HepG2 (cell line): Measurements from ENCODE around the gene YY1. TPM values are rescaled to one million over a fixed set of nuclear protein-coding genes. Genes with fewer than 3 reads are reported as not detected.
A peak's percentile ranks its signal among the peaks of the same experiment; 100 is the strongest.

Experiments used
- ARNT ChIP-seq: fragments of 450-650 bp; IDR thresholded peaks from 2 replicates; pipeline ENCODE4 v1.6.1; 2017
- CREB1 ChIP-seq, 2 experiments: fragments of 450-650 bp in 1 of 2; IDR thresholded peaks; 2 replicates each; pipeline ENCODE4 v1.6.1; 2016 to 2017; ENCODE audit warnings: control low read depth in 1 of 2, mild to moderate bottlenecking in 1 of 2, missing compliant biosample characterization in 1 of 2, missing genetic modification characterization in 1 of 2
- GTF3A ChIP-seq: sonication (generic); formaldehyde crosslinking; conservative IDR thresholded peaks from 2 replicates; pipeline ENCODE4 v1.4.0; 2020; ENCODE audit warnings: mild to moderate bottlenecking, missing genetic modification reagents
- HOXA7 ChIP-seq: sonication (generic); formaldehyde crosslinking; IDR thresholded peaks from 2 replicates; pipeline ENCODE4 v1.8.1; 2022; ENCODE audit warnings: mild to moderate bottlenecking, missing genetic modification reagents, moderate library complexity
- MAF1 ChIP-seq: sonication (generic); formaldehyde crosslinking; IDR thresholded peaks from 2 replicates; pipeline ENCODE4 v1.5.0; 2020; ENCODE audit warnings: missing genetic modification reagents, borderline replicate concordance
- MAFK ChIP-seq, 2 experiments: IDR thresholded peaks in 1 of 2; conservative IDR thresholded peaks in 1 of 2; 2 replicates each; pipeline ENCODE4 v1.6.1; 2011; ENCODE audit warnings: improper control_type of control experiment in 2 of 2, low read length in 2 of 2
- MXD4 ChIP-seq: IDR thresholded peaks from 2 replicates; pipeline ENCODE4 v1.6.1; 2016; ENCODE audit warnings: mild to moderate bottlenecking, missing biosample characterization, missing genetic modification reagents
- NFRKB ChIP-seq: fragments of 450-650 bp; IDR thresholded peaks from 2 replicates; pipeline ENCODE4 v1.6.1; 2017
- RAD51 ChIP-seq: fragments of 450-650 bp; IDR thresholded peaks from 2 replicates; pipeline ENCODE4 v1.6.1; 2016; ENCODE audit warnings: borderline replicate concordance
- SIX4 ChIP-seq: sonication (generic); formaldehyde crosslinking; IDR thresholded peaks from 2 replicates; pipeline ENCODE4 v1.4.0; 2020; ENCODE audit warnings: missing genetic modification reagents
- SMC3 ChIP-seq: IDR thresholded peaks from 2 replicates; pipeline ENCODE4 v1.6.1; 2011; ENCODE audit warnings: low read length, improper control_type of control experiment
- SPEN ChIP-seq: sonication (generic); formaldehyde crosslinking; IDR thresholded peaks from 2 replicates; pipeline ENCODE4 v1.5.1; 2020; ENCODE audit warnings: low read depth, mild to moderate bottlenecking, missing genetic modification reagents
- ZFYVE20 ChIP-seq: sonication (generic); formaldehyde crosslinking; IDR thresholded peaks from 2 replicates; pipeline ENCODE4 v1.8.0; 2023; ENCODE audit warnings: low read depth, mild to moderate bottlenecking, moderate library complexity, missing genetic modification reagents, borderline replicate concordance
- ZNF234 ChIP-seq: sonication (generic); formaldehyde crosslinking; conservative IDR thresholded peaks from 2 replicates; pipeline ENCODE4 v1.5.1; 2020; ENCODE audit warnings: mild to moderate bottlenecking, missing genetic modification reagents
- ZNF572 ChIP-seq: sonication (generic); formaldehyde crosslinking; IDR thresholded peaks from 2 replicates; pipeline ENCODE4 v1.5.1; 2020; ENCODE audit warnings: mild to moderate bottlenecking, missing genetic modification reagents
- ZNF678 ChIP-seq: sonication (generic); formaldehyde crosslinking; IDR thresholded peaks from 2 replicates; pipeline ENCODE4 v1.4.0; 2020; ENCODE audit warnings: mild to moderate bottlenecking, missing genetic modification reagents
- ZNF782 ChIP-seq: sonication (generic); formaldehyde crosslinking; IDR thresholded peaks from 2 replicates; pipeline ENCODE4 v1.4.0; 2020; ENCODE audit warnings: missing genetic modification reagents, mild to moderate bottlenecking, borderline replicate concordance
- ZSCAN12 ChIP-seq: sonication (generic); formaldehyde crosslinking; IDR thresholded peaks from 2 replicates; pipeline ENCODE4 v1.9.0; 2021; ENCODE audit warnings: mild to moderate bottlenecking, missing genetic modification reagents
- polyA plus RNA-seq, 8 experiments: library from polyadenylated mRNA; depleted of rRNA in 3 of 8; stranded (reverse) in 7 of 8; unstranded in 1 of 8; fragments of >200 nt; fragmentation: Illumina TruSeq in 4 of 8; extraction: Trizol in 4 of 8; gene quantifications; 2 replicates each; pipeline versions ENCODE4 v1.2.1 to v1.2.3, GENCODE V29; 2011 to 2016; ENCODE audit warnings: low read depth in 4 of 8, missing spikeins in 1 of 8, mixed read lengths in 1 of 8; ENCODE audit not compliant: insufficient read depth in 1 of 8
- total RNA-seq, 5 experiments: library from RNA; depleted of rRNA; stranded (reverse); fragments of >200 nt; fragmentation: Illumina TruSeq; extraction: Trizol; gene quantifications; 2 replicates each; pipeline ENCODE4 v1.2.3, GENCODE V29; 2016; ENCODE audit warnings: low read depth in 1 of 5
- TF ChIP-seq, protein P1 (sequence below): sonication (generic); formaldehyde crosslinking; IDR thresholded peaks from 2 replicates; pipeline ENCODE4 v1.5.1; 2020; ENCODE audit warnings: missing genetic modification reagents, mild to moderate bottlenecking, borderline replicate concordance
- TF ChIP-seq, protein P2 (sequence below): sonication (generic); formaldehyde crosslinking; IDR thresholded peaks from 2 replicates; pipeline ENCODE4 v1.4.0; 2020; ENCODE audit warnings: missing genetic modification reagents, mild to moderate bottlenecking, borderline replicate concordance
- TF ChIP-seq, protein P3 (sequence below): sonication (generic); formaldehyde crosslinking; IDR thresholded peaks from 2 replicates; pipeline ENCODE4 v1.8.1; 2023; ENCODE audit warnings: mild to moderate bottlenecking, missing genetic modification reagents
- TF ChIP-seq, protein P4 (sequence below): sonication (generic); formaldehyde crosslinking; IDR thresholded peaks from 2 replicates; pipeline ENCODE4 v1.5.0; 2020; ENCODE audit warnings: missing genetic modification reagents

YY1 gene
- total and polyA plus RNA-seq, 2 of the 13 experiments (the other 11 are each of a cell fraction or from before 2014, with no cell fraction given) = 29.4 to 68.1 TPM

DNA sequence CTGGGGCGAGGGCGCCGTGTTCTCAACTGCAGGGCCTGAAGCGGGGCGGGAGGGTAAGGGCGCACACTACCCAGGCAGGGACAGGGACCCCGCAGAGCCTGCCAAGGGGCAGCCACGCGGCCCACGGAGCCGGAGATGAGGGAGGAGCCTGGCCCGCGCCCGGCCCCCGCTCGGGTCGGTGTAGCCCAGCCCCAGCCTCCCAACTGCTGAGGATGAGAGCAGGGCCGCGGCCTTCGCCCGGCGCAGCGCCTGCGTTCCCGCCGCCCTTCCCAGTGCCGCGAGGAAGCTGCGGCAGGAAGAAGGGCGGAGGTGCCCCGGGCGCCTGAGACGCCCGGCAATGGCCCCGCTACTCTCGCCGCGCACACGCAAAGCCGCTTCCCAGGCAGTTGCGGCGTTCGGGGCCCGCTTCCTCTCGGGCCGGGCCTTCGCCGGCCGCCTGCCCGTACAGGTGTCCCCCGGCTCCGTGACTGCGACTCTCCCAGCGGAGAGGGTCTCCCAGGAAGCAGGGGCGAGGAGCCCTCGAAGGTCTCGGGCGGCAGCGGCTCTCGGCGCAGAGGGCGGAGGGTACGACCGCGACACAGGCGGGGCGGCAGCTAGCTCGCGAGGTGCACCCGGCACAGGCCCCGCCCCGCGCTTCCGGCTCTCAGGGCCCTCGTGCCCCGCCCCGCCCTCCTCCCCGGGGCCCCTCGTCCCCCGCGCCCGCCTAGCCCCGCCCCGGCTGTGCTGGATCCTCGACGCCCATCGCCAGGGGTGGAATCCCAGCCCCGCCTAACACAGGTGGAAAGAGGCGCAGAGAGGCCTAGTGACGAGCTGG is 24.8 kb upstream of the YY1 start (continued):
- TF ChIP-seq, protein P1, sequence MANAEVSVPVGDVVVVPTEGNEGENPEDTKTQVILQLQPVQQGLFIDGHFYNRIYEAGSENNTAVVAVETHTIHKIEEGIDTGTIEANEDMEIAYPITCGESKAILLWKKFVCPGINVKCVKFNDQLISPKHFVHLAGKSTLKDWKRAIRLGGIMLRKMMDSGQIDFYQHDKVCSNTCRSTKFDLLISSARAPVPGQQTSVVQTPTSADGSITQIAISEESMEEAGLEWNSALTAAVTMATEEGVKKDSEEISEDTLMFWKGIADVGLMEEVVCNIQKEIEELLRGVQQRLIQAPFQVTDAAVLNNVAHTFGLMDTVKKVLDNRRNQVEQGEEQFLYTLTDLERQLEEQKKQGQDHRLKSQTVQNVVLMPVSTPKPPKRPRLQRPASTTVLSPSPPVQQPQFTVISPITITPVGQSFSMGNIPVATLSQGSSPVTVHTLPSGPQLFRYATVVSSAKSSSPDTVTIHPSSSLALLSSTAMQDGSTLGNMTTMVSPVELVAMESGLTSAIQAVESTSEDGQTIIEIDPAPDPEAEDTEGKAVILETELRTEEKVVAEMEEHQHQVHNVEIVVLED (CRISPR knock-in tag) = peak; percentile 44; the same call in 1 of the 2 replicates
- no peak for TF ChIP-seq ARNT
- TF ChIP-seq, protein P2, sequence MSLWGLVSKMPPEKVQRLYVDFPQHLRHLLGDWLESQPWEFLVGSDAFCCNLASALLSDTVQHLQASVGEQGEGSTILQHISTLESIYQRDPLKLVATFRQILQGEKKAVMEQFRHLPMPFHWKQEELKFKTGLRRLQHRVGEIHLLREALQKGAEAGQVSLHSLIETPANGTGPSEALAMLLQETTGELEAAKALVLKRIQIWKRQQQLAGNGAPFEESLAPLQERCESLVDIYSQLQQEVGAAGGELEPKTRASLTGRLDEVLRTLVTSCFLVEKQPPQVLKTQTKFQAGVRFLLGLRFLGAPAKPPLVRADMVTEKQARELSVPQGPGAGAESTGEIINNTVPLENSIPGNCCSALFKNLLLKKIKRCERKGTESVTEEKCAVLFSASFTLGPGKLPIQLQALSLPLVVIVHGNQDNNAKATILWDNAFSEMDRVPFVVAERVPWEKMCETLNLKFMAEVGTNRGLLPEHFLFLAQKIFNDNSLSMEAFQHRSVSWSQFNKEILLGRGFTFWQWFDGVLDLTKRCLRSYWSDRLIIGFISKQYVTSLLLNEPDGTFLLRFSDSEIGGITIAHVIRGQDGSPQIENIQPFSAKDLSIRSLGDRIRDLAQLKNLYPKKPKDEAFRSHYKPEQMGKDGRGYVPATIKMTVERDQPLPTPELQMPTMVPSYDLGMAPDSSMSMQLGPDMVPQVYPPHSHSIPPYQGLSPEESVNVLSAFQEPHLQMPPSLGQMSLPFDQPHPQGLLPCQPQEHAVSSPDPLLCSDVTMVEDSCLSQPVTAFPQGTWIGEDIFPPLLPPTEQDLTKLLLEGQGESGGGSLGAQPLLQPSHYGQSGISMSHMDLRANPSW = no peak
- TF ChIP-seq ZNF572 (CRISPR knock-in tag) = no peak
- no peak; the same call in 1 of the 2 replicates for TF ChIP-seq SIX4 (CRISPR knock-in tag)
- peak; percentile 72 for TF ChIP-seq SPEN (CRISPR knock-in tag)
- TF ChIP-seq ZNF782 (CRISPR knock-in tag) = 0 out of 2 replicates have a peak, but pooled peaks have one; percentile 76
- TF ChIP-seq CREB1 (IDR thresholded peaks at IDR 0.05) = no peak
- no peak for TF ChIP-seq CREB1 (CRISPR knock-in tag; IDR thresholded peaks at IDR 0.05)
- TF ChIP-seq SMC3 = no peak
- TF ChIP-seq ZSCAN12 (CRISPR knock-in tag) = peak; percentile 84; the same call in 1 of the 2 replicates
- peak; percentile 79; the same call in 1 of the 2 replicates for TF ChIP-seq HOXA7 (CRISPR knock-in tag)
- TF ChIP-seq GTF3A (CRISPR knock-in tag) = no peak
- peak; percentile 71; the same call in 1 of the 2 replicates for TF ChIP-seq MXD4 (CRISPR knock-in tag)
- TF ChIP-seq NFRKB = no peak
- TF ChIP-seq MAF1 (CRISPR knock-in tag) = peak; percentile 93
- TF ChIP-seq, protein P3, sequence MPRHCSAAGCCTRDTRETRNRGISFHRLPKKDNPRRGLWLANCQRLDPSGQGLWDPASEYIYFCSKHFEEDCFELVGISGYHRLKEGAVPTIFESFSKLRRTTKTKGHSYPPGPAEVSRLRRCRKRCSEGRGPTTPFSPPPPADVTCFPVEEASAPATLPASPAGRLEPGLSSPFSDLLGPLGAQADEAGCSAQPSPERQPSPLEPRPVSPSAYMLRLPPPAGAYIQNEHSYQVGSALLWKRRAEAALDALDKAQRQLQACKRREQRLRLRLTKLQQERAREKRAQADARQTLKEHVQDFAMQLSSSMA (CRISPR knock-in tag) = 0 out of 2 replicates have a peak, but pooled peaks have one; percentile 63
- no peak for TF ChIP-seq ZNF678 (CRISPR knock-in tag)
- TF ChIP-seq, protein P4, sequence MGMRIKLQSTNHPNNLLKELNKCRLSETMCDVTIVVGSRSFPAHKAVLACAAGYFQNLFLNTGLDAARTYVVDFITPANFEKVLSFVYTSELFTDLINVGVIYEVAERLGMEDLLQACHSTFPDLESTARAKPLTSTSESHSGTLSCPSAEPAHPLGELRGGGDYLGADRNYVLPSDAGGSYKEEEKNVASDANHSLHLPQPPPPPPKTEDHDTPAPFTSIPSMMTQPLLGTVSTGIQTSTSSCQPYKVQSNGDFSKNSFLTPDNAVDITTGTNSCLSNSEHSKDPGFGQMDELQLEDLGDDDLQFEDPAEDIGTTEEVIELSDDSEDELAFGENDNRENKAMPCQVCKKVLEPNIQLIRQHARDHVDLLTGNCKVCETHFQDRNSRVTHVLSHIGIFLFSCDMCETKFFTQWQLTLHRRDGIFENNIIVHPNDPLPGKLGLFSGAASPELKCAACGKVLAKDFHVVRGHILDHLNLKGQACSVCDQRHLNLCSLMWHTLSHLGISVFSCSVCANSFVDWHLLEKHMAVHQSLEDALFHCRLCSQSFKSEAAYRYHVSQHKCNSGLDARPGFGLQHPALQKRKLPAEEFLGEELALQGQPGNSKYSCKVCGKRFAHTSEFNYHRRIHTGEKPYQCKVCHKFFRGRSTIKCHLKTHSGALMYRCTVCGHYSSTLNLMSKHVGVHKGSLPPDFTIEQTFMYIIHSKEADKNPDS = no peak
- TF ChIP-seq MAFK (conservative IDR thresholded peaks at IDR 0.05 in 1 of 2, IDR thresholded peaks at IDR 0.05 in 1 of 2; ENCODE audit: low read length in 2 of 2) = no peak
- TF ChIP-seq RAD51 = no peak
- TF ChIP-seq ZNF234 (CRISPR knock-in tag) = no peak
- no peak for TF ChIP-seq ZFYVE20 (CRISPR knock-in tag)
